GM21786 (cell line): ENCODE measurements around the gene PANX2.

Experiments used
- ATAC-seq: cut with Tn5 transposase; IDR thresholded peaks from one replicate; pipeline ENCODE4 v1.9.1; 2021; ENCODE audit not compliant: unreplicated experiment

The PANX2 gene

DNA sequence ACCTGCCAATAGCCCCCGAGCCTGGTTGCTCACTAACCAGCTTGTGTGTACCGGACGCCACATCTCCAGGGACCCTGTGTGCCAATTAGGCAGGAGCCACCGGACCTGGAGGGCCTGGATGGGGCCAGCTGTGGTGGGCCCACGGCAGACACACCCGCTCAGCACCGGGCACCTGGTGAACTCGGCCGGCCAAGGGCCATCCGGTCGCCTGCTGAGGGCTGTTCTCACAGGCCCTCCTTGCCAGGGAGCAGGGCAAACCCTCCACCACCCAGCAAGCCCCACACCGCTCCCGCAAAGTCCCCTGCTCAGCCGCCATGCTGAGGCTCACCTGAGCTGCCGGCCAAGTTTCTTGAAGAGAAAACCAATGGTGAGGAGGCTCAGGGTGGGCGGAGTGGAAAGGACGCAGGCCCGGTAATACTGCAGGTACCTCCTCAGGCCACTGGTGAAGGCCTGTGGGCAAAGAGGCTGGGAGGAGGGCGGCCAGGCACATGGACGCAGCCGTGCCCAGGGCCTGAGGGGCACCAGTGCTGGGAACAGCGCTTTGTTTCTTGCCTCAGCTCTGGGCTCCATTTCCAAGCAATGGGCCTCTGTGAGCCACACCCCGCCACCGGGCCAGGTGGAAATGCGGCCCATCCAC is 57.2 kb downstream of the PANX2 start:
- ATAC-seq: no peak

DNA sequence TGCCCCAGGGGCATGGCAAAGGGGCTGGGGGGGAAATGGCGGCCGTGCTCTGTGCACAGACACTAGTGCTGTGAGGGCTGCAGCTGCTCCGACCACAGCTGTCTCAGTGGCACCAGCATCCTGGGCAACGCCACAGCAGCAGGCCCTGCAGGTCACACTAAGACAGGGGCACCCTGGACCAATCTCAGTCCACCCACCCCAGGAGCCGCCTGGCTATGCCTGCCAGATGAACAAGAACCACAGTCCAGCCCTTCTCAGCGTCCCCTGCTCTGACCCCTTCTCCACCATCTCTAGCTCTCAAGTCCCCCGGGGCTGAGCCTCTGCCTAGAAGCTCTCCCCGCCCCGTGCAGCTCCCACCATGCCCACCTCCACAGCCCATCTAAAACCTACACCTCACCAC is 57.8 kb downstream of the PANX2 start:
- no peak for ATAC-seq

DNA sequence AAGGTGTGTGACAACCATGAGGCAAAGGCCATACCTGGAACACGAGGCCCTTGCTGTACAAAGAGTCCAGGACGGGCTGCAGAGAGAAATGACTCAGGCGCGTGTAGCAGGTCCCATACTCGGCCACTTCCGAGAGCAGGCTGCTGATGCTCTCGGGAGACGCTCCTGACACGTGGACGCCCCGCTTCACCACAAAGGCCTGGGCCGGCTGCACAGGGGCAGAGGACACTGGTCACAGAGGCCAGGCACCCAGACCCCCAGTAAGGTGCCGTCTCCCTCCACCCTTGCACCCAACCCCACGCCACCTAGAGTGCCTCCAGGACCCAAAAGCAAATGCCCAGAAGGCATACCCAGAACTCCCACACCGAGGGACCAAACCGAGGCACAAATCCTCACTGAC is 58.8 kb downstream of the PANX2 start:
- no peak for ATAC-seq
